Measurements from ENCODE around the gene ADGRA1. TPM values are rescaled to one million over a fixed set of nuclear protein-coding genes. Genes with fewer than 3 reads are reported as not detected.

ADGRA1 gene
- total RNA-seq, 1 experiment from 2014 or later: not detected

- no TSS peak for BruUV-seq (replicated peaks)
- Mint-ChIP-seq H3K36me3 (ENCODE audit: insufficient read depth, unreplicated experiment) (no peaks in the 10 kb centered on the region), H3K27me3 (ENCODE audit: insufficient read depth, unreplicated experiment) (no peaks in the 10 kb centered on the region), H3K27ac (ENCODE audit: low read depth, unreplicated experiment) (no peak overlapping the region), H3K4me1 (ENCODE audit: insufficient read depth, unreplicated experiment) (no peaks in the 10 kb centered on the region), H3K9me3 (ENCODE audit: unreplicated experiment) (no peaks in the 10 kb centered on the region), H3K4me3 (ENCODE audit: unreplicated experiment) (no peak overlapping the region)
- intact Hi-C loops (cut with micrococcal nuclease): no loop called here
- TF ChIP-seq, protein P1, sequence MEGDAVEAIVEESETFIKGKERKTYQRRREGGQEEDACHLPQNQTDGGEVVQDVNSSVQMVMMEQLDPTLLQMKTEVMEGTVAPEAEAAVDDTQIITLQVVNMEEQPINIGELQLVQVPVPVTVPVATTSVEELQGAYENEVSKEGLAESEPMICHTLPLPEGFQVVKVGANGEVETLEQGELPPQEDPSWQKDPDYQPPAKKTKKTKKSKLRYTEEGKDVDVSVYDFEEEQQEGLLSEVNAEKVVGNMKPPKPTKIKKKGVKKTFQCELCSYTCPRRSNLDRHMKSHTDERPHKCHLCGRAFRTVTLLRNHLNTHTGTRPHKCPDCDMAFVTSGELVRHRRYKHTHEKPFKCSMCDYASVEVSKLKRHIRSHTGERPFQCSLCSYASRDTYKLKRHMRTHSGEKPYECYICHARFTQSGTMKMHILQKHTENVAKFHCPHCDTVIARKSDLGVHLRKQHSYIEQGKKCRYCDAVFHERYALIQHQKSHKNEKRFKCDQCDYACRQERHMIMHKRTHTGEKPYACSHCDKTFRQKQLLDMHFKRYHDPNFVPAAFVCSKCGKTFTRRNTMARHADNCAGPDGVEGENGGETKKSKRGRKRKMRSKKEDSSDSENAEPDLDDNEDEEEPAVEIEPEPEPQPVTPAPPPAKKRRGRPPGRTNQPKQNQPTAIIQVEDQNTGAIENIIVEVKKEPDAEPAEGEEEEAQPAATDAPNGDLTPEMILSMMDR (IDR thresholded peaks at IDR 0.05; ENCODE audit: unreplicated experiment): no peak
- ChIA-PET POLR2A (no interaction called here), CTCF (interaction anchor here (0.7 kb wide), 1 partner anchor 39 kb away, joined by 3 read pairs; no protein-coding TSS in a partner anchor)
- no peak for DNase-seq (ENCODE audit: unreplicated experiment)
Observed at GRCh38 chr10:133069033-133069525, 18.6 kb upstream of the ADGRA1 start.

DNA sequence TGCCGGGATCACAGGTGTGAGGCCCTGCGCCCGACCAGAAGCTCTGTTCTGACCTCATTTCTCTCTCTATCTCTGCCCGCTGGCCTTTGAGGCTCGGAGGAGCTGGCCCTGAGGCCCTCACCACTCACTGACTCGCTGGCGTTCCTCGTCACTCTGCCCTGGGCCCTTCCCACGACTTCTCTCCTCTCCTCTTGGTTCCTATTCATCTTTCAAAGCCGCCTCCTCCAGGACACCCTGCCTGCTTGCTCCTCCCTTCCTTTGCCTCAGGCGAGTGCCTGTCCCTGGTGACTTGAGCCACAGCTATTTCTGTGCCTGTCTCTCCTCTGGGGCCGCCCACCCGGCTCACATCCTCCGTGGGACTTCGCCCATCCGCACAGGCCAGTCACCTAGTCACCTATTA, 17.3 kb upstream of the ADGRA1 start:
- TF ChIP-seq, protein P1 (IDR thresholded peaks at IDR 0.05; ENCODE audit: unreplicated experiment): no peak
- H3K27me3 Mint-ChIP-seq (ENCODE audit: insufficient read depth, unreplicated experiment): no peaks in the 10 kb centered on the region
- no peak for DNase-seq (ENCODE audit: unreplicated experiment)
- intact Hi-C loops (cut with micrococcal nuclease): no loop called here
- POLR2A ChIA-PET: no interaction called here
- BruUV-seq (replicated peaks): no TSS peak
- CTCF ChIA-PET: interaction anchor here (0.7 kb wide), 1 partner anchor 207 kb away, joined by 3 read pairs; no protein-coding TSS in a partner anchor
- no peaks in the 10 kb centered on the region for H3K36me3 Mint-ChIP-seq (ENCODE audit: insufficient read depth, unreplicated experiment)
- H3K27ac Mint-ChIP-seq (ENCODE audit: low read depth, unreplicated experiment): no peak overlapping the region
- peaks cover 8% of the 10 kb centered on the region for H3K9me3 Mint-ChIP-seq (ENCODE audit: unreplicated experiment)
- H3K4me1 Mint-ChIP-seq (ENCODE audit: insufficient read depth, unreplicated experiment): no peaks in the 10 kb centered on the region
- no peak overlapping the region for H3K4me3 Mint-ChIP-seq (ENCODE audit: unreplicated experiment)

- Mint-ChIP-seq H3K27ac (ENCODE audit: low read depth, unreplicated experiment) (no peak overlapping the region), H3K36me3 (ENCODE audit: insufficient read depth, unreplicated experiment) (no peaks in the 10 kb centered on the region), H3K4me1 (ENCODE audit: insufficient read depth, unreplicated experiment) (no peaks in the 10 kb centered on the region), H3K9me3 (ENCODE audit: unreplicated experiment) (peaks cover 8% of the 10 kb centered on the region), H3K27me3 (ENCODE audit: insufficient read depth, unreplicated experiment) (no peaks in the 10 kb centered on the region), H3K4me3 (ENCODE audit: unreplicated experiment) (no peak overlapping the region)
- DNase-seq (ENCODE audit: unreplicated experiment): no peak
- TF ChIP-seq, protein P1 (IDR thresholded peaks at IDR 0.05; ENCODE audit: unreplicated experiment): no peak
- ChIA-PET CTCF (no interaction called here), POLR2A (no interaction called here)
- intact Hi-C loops (cut with micrococcal nuclease): no loop called here
- BruUV-seq (replicated peaks): no TSS peak
Observed at GRCh38 chr10:133070810-133071209, 16.9 kb upstream of the ADGRA1 start.

DNA sequence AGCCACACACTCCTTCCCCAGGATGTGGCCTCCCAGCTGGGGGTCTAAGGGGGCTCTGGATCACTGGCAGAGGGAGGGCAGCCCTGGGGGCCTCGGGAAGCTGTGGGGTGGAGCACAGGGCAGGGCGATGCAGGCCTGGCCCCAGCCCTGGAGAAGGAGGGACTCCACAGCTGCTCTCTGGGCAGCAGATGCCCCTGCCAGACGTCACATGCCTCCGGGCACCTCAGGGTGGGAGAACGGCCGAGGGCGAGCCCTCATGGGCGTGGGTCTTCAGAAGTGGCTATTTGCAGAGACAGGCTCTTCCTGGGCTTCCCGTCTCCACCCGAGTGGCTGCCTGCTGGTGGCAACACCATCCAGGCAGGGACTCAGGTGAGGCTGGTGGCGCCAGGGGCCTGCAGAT, 16.0 kb upstream of the ADGRA1 start:
- BruUV-seq (replicated peaks): no TSS peak
- CTCF ChIA-PET: no interaction called here

More for the DNA sequence above, 16.0 kb upstream of the ADGRA1 start:
- POLR2A ChIA-PET: no interaction called here
- Mint-ChIP-seq H3K4me1 (ENCODE audit: insufficient read depth, unreplicated experiment) (no peaks in the 10 kb centered on the region), H3K4me3 (ENCODE audit: unreplicated experiment) (no peak overlapping the region), H3K27ac (ENCODE audit: low read depth, unreplicated experiment) (no peak overlapping the region), H3K36me3 (ENCODE audit: insufficient read depth, unreplicated experiment) (no peaks in the 10 kb centered on the region), H3K27me3 (ENCODE audit: insufficient read depth, unreplicated experiment) (no peaks in the 10 kb centered on the region), H3K9me3 (ENCODE audit: unreplicated experiment) (peaks cover 8% of the 10 kb centered on the region)
- TF ChIP-seq, protein P1 (IDR thresholded peaks at IDR 0.05; ENCODE audit: unreplicated experiment): no peak
- no peak for DNase-seq (ENCODE audit: unreplicated experiment)
- intact Hi-C loops (cut with micrococcal nuclease): no loop called here
